Articular chondrocyte of knee joint (primary cell): Measurements from ENCODE around the gene SLX1B. TPM values are rescaled to one million over a fixed set of nuclear protein-coding genes. Genes with fewer than 3 reads are reported as not detected.

ENCODE experiments used
- small RNA-seq: library from RNA; depleted of rRNA; stranded (forward); fragments of <200 nt; gene quantifications from one replicate; pipeline ENCODE3, GENCODE V24; 2012
- total RNA-seq: library from RNA; depleted of rRNA; stranded (reverse); fragments of >200 nt; gene quantifications from 2 replicates; pipeline ENCODE4 v1.2.3, GENCODE V29; 2012

Gene SLX1B
- total RNA-seq, result 11.6 and 12.4 TPM in 2 replicates

GRCh38 chr16:29454269-29454668, at the start of gene SLX1B, which contains the start of gene BOLA2:
Gene SLX1B (plus strand): TSS chr16:29454533.
Gene BOLA2 (minus strand): TSS chr16:29454351. CDS start chr16:29454253, 98 bp downstream.

GRCh38 chr16:29459706-29460646, 5.6 kb downstream of the SLX1B start, which contains the start of gene SULT1A4:
Gene SULT1A4 (plus strand): TSS chr16:29459913. CDS start chr16:29461386, 1,473 bp downstream.

GRCh38 chr16:29506308-29506707, 52.0 kb downstream of the SLX1B start, which contains the start of gene NPIPB12:
Gene NPIPB12 (minus strand): TSS chr16:29506408.

Small RNA genes lying within 50 kb of the gene (small RNA-seq; reads per million reads assigned to genes)
- not detected for gene AC133555.2

Other genes with a start within 250 kb of the SLX1B start
- gene NPIPB11, start 47.8 kb upstream of the SLX1B start, total RNA-seq, result under 0.01 and 2.2 TPM in 2 replicates
- 9.7 and 11.7 TPM in 2 replicates for gene BOLA2, start 182 bp upstream of the SLX1B start, total RNA-seq
- gene SULT1A4, start 5.4 kb downstream of the SLX1B start, total RNA-seq, result 4.6 and 6.0 TPM in 2 replicates
- gene NPIPB12, start 51.9 kb downstream of the SLX1B start, total RNA-seq, result 14.1 and 27.8 TPM in 2 replicates
- not detected in 2 replicates for gene SPN, start 208.7 kb downstream of the SLX1B start, total RNA-seq
- gene QPRT, start 224.6 kb downstream of the SLX1B start, total RNA-seq, result 0.52 and 1.6 TPM in 2 replicates